Uterus (tissue), 4 donors: ENCODE measurements around the gene LSR. TPM values are rescaled to one million over a fixed set of nuclear protein-coding genes. Genes with fewer than 3 reads are reported as not detected.

ENCODE experiments used
- DNase-seq, 2 donors: peaks; one replicate each; pipeline ENCODE4 v3.0.0-alpha.2; 2019 to 2020
- H3K27ac ChIP-seq, 2 donors: fragments of 200-600 bp; sonication (generic); 1 replicate in 1 of 2; 2 replicates in 1 of 2; pipeline ENCODE4 v1.5.1; 2016 to 2018
- H3K27me3 ChIP-seq, 2 donors: fragments of 200-600 bp; sonication (generic); one replicate each; pipeline ENCODE4 v1.5.1; 2018 to 2019; ENCODE audit warnings: control low read depth in 1 of 2
- H3K36me3 ChIP-seq, 2 donors: fragments of 200-600 bp; sonication (generic); one replicate each; pipeline ENCODE4 v1.5.1; 2019; ENCODE audit warnings: control low read depth in 1 of 2
- H3K4me1 ChIP-seq, 2 donors: fragments of 200-600 bp; sonication (generic); one replicate each; pipeline ENCODE4 v1.5.1; 2018 to 2019; ENCODE audit warnings: control low read depth in 1 of 2
- H3K4me3 ChIP-seq, 2 donors: fragments of 200-600 bp; sonication (generic); 1 replicate in 1 of 2; 2 replicates in 1 of 2; pipeline ENCODE4 v1.5.1; 2018 to 2019; ENCODE audit warnings: mild to moderate bottlenecking in 1 of 2
- H3K9me3 ChIP-seq, 2 donors: fragments of 200-600 bp; sonication (generic); one replicate each; pipeline ENCODE4 v1.5.1; 2019; ENCODE audit warnings: control low read depth in 1 of 2
- POLR2A ChIP-seq, 2 donors: fragments of 450-650 bp; IDR thresholded peaks; one replicate each; pipeline ENCODE4 v1.6.1; 2016; ENCODE audit warnings: antibody characterized with exemption in 2 of 2, mild to moderate bottlenecking in 1 of 2, moderate library complexity in 1 of 2
- intact Hi-C: fragments of 100-400 bp; cut with DNase I; formaldehyde crosslinking; loops from one replicate; pipeline ENCODE4 v1.15.1; 2023; ENCODE audit warnings: low total_unique reads
- total RNA-seq, 4 donors: library from RNA; depleted of rRNA in 3 of 4; stranded (reverse); fragments of >200 nt in 3 of 4; gene quantifications; one replicate each; pipeline versions ENCODE4 v1.1.0 to v1.2.4, GENCODE V29; 2014 to 2023
- TF ChIP-seq, protein P1 (sequence below), 4 experiments: fragments of 200-600 bp in 2 of 4; fragments of 450-650 bp in 2 of 4; sonication (generic) in 2 of 4; IDR thresholded peaks; one replicate each; pipeline ENCODE4 v1.5.1; 2016 to 2019; ENCODE audit warnings: antibody characterized with exemption in 4 of 4, mild to moderate bottlenecking in 2 of 4, moderate library complexity in 1 of 4
- donor health status: DM: yes; HTN: yes; CAD: no.

The LSR gene
- total RNA-seq, 4 donors from 2014 or later, result 7.3 to 37.8 (median 20.2) TPM

GRCh38 chr19:35305181-35305580 lies 56.4 kb downstream of the LSR start:
- H3K27ac ChIP-seq, result no peak overlapping the region
- no peak for TF ChIP-seq POLR2A (IDR thresholded peaks at IDR 0.05)
- TF ChIP-seq, protein P1, sequence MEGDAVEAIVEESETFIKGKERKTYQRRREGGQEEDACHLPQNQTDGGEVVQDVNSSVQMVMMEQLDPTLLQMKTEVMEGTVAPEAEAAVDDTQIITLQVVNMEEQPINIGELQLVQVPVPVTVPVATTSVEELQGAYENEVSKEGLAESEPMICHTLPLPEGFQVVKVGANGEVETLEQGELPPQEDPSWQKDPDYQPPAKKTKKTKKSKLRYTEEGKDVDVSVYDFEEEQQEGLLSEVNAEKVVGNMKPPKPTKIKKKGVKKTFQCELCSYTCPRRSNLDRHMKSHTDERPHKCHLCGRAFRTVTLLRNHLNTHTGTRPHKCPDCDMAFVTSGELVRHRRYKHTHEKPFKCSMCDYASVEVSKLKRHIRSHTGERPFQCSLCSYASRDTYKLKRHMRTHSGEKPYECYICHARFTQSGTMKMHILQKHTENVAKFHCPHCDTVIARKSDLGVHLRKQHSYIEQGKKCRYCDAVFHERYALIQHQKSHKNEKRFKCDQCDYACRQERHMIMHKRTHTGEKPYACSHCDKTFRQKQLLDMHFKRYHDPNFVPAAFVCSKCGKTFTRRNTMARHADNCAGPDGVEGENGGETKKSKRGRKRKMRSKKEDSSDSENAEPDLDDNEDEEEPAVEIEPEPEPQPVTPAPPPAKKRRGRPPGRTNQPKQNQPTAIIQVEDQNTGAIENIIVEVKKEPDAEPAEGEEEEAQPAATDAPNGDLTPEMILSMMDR (IDR thresholded peaks at IDR 0.05), result no peak
- intact Hi-C loops, result no loop called here
- H3K36me3 ChIP-seq, result no peaks in the 10 kb centered on the region
- H3K9me3 ChIP-seq, result no peaks in the 10 kb centered on the region
- H3K27me3 ChIP-seq, result peaks cover 0 to 5% of the 10 kb centered on the region in 2 donors
- no peak for DNase-seq
- no peaks in the 10 kb centered on the region for H3K4me1 ChIP-seq
- no peak overlapping the region for H3K4me3 ChIP-seq

GRCh38 chr19:35306473-35307246 lies 57.9 kb downstream of the LSR start:
- no peaks in the 10 kb centered on the region for H3K4me1 ChIP-seq
- no peak overlapping the region for H3K27ac ChIP-seq
- no peak for TF ChIP-seq POLR2A (IDR thresholded peaks at IDR 0.05)
- TF ChIP-seq, protein P1 (IDR thresholded peaks at IDR 0.05), result no peak
- H3K36me3 ChIP-seq, result no peaks in the 10 kb centered on the region
- no peaks in the 10 kb centered on the region for H3K27me3 ChIP-seq
- DNase-seq, result no peak
- intact Hi-C loops, result no loop called here
- H3K4me3 ChIP-seq, result no peak overlapping the region
- H3K9me3 ChIP-seq, result no peaks in the 10 kb centered on the region

GRCh38 chr19:35307931-35308330 lies 59.1 kb downstream of the LSR start:
- no peaks in the 10 kb centered on the region for H3K4me1 ChIP-seq
- intact Hi-C loops, result no loop called here
- H3K36me3 ChIP-seq, result no peaks in the 10 kb centered on the region
- H3K27me3 ChIP-seq, result no peaks in the 10 kb centered on the region
- no peak overlapping the region for H3K27ac ChIP-seq
- TF ChIP-seq, protein P1 (IDR thresholded peaks at IDR 0.05), result no peak
- TF ChIP-seq POLR2A (IDR thresholded peaks at IDR 0.05), result no peak
- no peaks in the 10 kb centered on the region for H3K9me3 ChIP-seq
- no peak for DNase-seq
- no peak overlapping the region for H3K4me3 ChIP-seq

- Histone ChIP-seq H3K4me3 (no peak overlapping the region), H3K4me1 (no peaks in the 10 kb centered on the region), H3K9me3 (no peaks in the 10 kb centered on the region), H3K27me3 (no peaks in the 10 kb centered on the region), H3K27ac (peak overlapping the region in 1 of 2 donors; percentile 49), H3K36me3 (no peaks in the 10 kb centered on the region)
- intact Hi-C loops, result no loop called here
- DNase-seq, result no peak
- TF ChIP-seq POLR2A (IDR thresholded peaks at IDR 0.05), result no peak
- TF ChIP-seq, protein P1 (IDR thresholded peaks at IDR 0.05), result no peak
Observed at GRCh38 chr19:35308910-35309309, 60.1 kb downstream of the LSR start.

- H3K27ac ChIP-seq, result peak overlapping the region in 1 of 2 donors; percentile 49
- no peaks in the 10 kb centered on the region for H3K36me3 ChIP-seq
- H3K4me1 ChIP-seq, result no peaks in the 10 kb centered on the region
- H3K9me3 ChIP-seq, result no peaks in the 10 kb centered on the region
- DNase-seq, result peak in 1 of 2 donors; percentile 29
- H3K4me3 ChIP-seq, result peak overlapping the region in 1 of 2 donors; percentile 34
- intact Hi-C loops, result no loop called here
- TF ChIP-seq, protein P1 (IDR thresholded peaks at IDR 0.05), result no peak
- no peak for TF ChIP-seq POLR2A (IDR thresholded peaks at IDR 0.05)
- H3K27me3 ChIP-seq, result no peaks in the 10 kb centered on the region
Observed at GRCh38 chr19:35309481-35310279, 60.9 kb downstream of the LSR start.
